ENCODE results near the gene LYZL2.

DNA sequence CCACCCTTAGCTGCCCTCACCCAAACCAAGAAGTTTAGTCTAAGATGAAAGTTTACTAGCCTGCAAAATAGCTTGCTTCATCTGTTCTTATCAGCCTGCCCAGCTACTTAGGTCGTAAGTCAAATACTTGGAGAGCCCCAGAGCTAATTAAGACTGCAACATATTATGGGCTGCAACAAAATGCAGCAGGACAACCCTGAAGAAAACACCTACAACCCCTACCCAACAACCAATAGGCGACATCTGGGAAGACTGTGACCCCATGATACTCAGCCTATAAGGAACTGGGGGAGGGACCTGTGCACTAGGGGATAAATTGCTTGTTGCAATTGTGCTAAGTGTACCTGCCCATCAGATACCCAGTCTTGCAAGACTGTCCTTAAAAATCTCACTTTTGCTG, 64.1 kb downstream of the LYZL2 start:
- TF ChIP-seq, protein P1, sequence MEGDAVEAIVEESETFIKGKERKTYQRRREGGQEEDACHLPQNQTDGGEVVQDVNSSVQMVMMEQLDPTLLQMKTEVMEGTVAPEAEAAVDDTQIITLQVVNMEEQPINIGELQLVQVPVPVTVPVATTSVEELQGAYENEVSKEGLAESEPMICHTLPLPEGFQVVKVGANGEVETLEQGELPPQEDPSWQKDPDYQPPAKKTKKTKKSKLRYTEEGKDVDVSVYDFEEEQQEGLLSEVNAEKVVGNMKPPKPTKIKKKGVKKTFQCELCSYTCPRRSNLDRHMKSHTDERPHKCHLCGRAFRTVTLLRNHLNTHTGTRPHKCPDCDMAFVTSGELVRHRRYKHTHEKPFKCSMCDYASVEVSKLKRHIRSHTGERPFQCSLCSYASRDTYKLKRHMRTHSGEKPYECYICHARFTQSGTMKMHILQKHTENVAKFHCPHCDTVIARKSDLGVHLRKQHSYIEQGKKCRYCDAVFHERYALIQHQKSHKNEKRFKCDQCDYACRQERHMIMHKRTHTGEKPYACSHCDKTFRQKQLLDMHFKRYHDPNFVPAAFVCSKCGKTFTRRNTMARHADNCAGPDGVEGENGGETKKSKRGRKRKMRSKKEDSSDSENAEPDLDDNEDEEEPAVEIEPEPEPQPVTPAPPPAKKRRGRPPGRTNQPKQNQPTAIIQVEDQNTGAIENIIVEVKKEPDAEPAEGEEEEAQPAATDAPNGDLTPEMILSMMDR (IDR thresholded peaks at IDR 0.05) = no peak
- TF ChIP-seq POLR2A (IDR thresholded peaks at IDR 0.05) = no peak

All from esophagus squamous epithelium (tissue), 4 donors.